WTC11 (cell line): ENCODE data around the gene COIL. TPM values are rescaled to one million over a fixed set of nuclear protein-coding genes. Genes with fewer than 3 reads are reported as not detected.

Experiments used
- ATAC-seq: fragments of 200-7000 bp; cut with Tn5 transposase; 2 replicates; pipeline ENCODE4 v1.10.0; 2021; ENCODE audit warnings: mild to moderate bottlenecking, moderate library complexity
- CTCF ChIA-PET: fragments of 300-600 bp; sonication (Branson Sonifier 250); formaldehyde crosslinking; loops from one replicate; lab custom pipeline; 2021; ENCODE audit warnings: antibody characterized with exemption; lab: Charles Lee
- POLR2A ChIA-PET: fragments of 350-600 bp; sonication (Branson Sonifier 250); formaldehyde crosslinking; loops from one replicate; lab custom pipeline; 2021; ENCODE audit warnings: antibody characterized with exemption; lab: Charles Lee
- DNase-seq: peaks from one replicate; pipeline ENCODE4 v3.0.0; 2021; ENCODE audit warnings: low spot score
- H3K27ac Mint-ChIP-seq: 2 replicates; pipeline ENCODE4 v1.8.0; 2021; ENCODE audit warnings: mixed read lengths
- H3K27me3 Mint-ChIP-seq: 2 replicates; pipeline ENCODE4 v1.8.0; 2021; ENCODE audit warnings: low read depth, mild to moderate bottlenecking, moderate library complexity, mixed read lengths
- H3K36me3 Mint-ChIP-seq: 2 replicates; pipeline ENCODE4 v1.8.0; 2021; ENCODE audit warnings: mixed read lengths
- H3K4me1 Mint-ChIP-seq: 2 replicates; pipeline ENCODE4 v1.8.0; 2022; ENCODE audit warnings: mixed read lengths
- H3K4me3 Mint-ChIP-seq: 2 replicates; pipeline ENCODE4 v1.8.0; 2021; ENCODE audit warnings: mild to moderate bottlenecking, moderate library complexity, mixed read lengths
- H3K9me3 Mint-ChIP-seq: 2 replicates; pipeline ENCODE4 v1.8.0; 2021; ENCODE audit warnings: mixed read lengths
- ATF2 ChIP-seq: sonication (generic); formaldehyde crosslinking; IDR thresholded peaks from 2 replicates; pipeline ENCODE4 v1.8.1; 2022; ENCODE audit warnings: low read depth, missing genetic modification reagents, borderline replicate concordance
- CREB1 ChIP-seq: sonication (generic); formaldehyde crosslinking; IDR thresholded peaks from 2 replicates; pipeline ENCODE4 v1.8.0; 2023; ENCODE audit warnings: mild to moderate bottlenecking, missing genetic modification reagents
- E2F5 ChIP-seq: sonication (generic); formaldehyde crosslinking; IDR thresholded peaks from 2 replicates; pipeline ENCODE4 v1.8.1; 2022; ENCODE audit warnings: mild to moderate bottlenecking, moderate library complexity, missing genetic modification reagents
- ELF4 ChIP-seq: sonication (generic); formaldehyde crosslinking; IDR thresholded peaks from 2 replicates; pipeline ENCODE4 v1.8.1; 2022; ENCODE audit warnings: low read depth, mild to moderate bottlenecking, moderate library complexity, missing genetic modification reagents
- KAT7 ChIP-seq: sonication (generic); formaldehyde crosslinking; IDR thresholded peaks from 2 replicates; pipeline ENCODE4 v1.8.1; 2023; ENCODE audit warnings: missing genetic modification reagents, mild to moderate bottlenecking, borderline replicate concordance
- NFATC4 ChIP-seq: fragments of 250-450 bp; sonication (Bioruptor Pico); IDR thresholded peaks from 2 replicates; pipeline ENCODE4 v1.9.0; 2021; ENCODE audit warnings: mild to moderate bottlenecking
- NFE2L1 ChIP-seq: sonication (generic); formaldehyde crosslinking; IDR thresholded peaks from 2 replicates; pipeline ENCODE4 v1.8.1; 2023; ENCODE audit warnings: missing genetic modification reagents
- NR1H2 ChIP-seq: sonication (generic); formaldehyde crosslinking; IDR thresholded peaks from 2 replicates; pipeline ENCODE4 v1.9.0; 2021; ENCODE audit warnings: mild to moderate bottlenecking, moderate library complexity, missing genetic modification reagents
- SP1 ChIP-seq: sonication (generic); formaldehyde crosslinking; conservative IDR thresholded peaks from 2 replicates; pipeline ENCODE4 v1.8.1; 2022; ENCODE audit warnings: missing genetic modification reagents
- TCF7 ChIP-seq: sonication (generic); formaldehyde crosslinking; IDR thresholded peaks from 2 replicates; pipeline ENCODE4 v1.8.0; 2022; ENCODE audit warnings: mild to moderate bottlenecking, low read depth, missing genetic modification reagents, moderate library complexity
- TEAD4 ChIP-seq: sonication (generic); formaldehyde crosslinking; IDR thresholded peaks from 2 replicates; pipeline ENCODE4 v1.8.0; 2022; ENCODE audit warnings: mild to moderate bottlenecking, missing genetic modification reagents
- ZBTB21 ChIP-seq: sonication (generic); formaldehyde crosslinking; IDR thresholded peaks from 2 replicates; pipeline ENCODE4 v1.8.1; 2023; ENCODE audit warnings: mild to moderate bottlenecking, missing genetic modification reagents, borderline replicate concordance
- ZNF232 ChIP-seq: sonication (generic); formaldehyde crosslinking; IDR thresholded peaks from 2 replicates; pipeline ENCODE4 v1.8.0; 2022; ENCODE audit warnings: mild to moderate bottlenecking, missing genetic modification reagents
- ZNF532 ChIP-seq: fragments of 250-450 bp; sonication (Bioruptor Pico); IDR thresholded peaks from 2 replicates; pipeline ENCODE4 v1.9.0; 2021; ENCODE audit warnings: mild to moderate bottlenecking, borderline replicate concordance
- total RNA-seq: library from RNA; stranded (reverse); gene quantifications from 3 replicates; pipeline ENCODE4 v1.2.3, GENCODE V29; 2021
- TF ChIP-seq, protein P1 (sequence below): sonication (generic); formaldehyde crosslinking; IDR thresholded peaks from 2 replicates; pipeline ENCODE4 v1.8.0; 2022; ENCODE audit warnings: mild to moderate bottlenecking, missing genetic modification reagents
- TF ChIP-seq, protein P2 (sequence below): sonication (generic); formaldehyde crosslinking; IDR thresholded peaks from 2 replicates; pipeline ENCODE4 v1.8.0; 2022; ENCODE audit warnings: mild to moderate bottlenecking, missing genetic modification reagents
- TF ChIP-seq, protein P3 (sequence below): sonication (generic); formaldehyde crosslinking; IDR thresholded peaks from 2 replicates; pipeline ENCODE4 v1.8.1; 2022; ENCODE audit warnings: missing genetic modification reagents, borderline replicate concordance

Gene COIL
- total RNA-seq, 1 experiment from 2014 or later: 23.5 TPM

DNA sequence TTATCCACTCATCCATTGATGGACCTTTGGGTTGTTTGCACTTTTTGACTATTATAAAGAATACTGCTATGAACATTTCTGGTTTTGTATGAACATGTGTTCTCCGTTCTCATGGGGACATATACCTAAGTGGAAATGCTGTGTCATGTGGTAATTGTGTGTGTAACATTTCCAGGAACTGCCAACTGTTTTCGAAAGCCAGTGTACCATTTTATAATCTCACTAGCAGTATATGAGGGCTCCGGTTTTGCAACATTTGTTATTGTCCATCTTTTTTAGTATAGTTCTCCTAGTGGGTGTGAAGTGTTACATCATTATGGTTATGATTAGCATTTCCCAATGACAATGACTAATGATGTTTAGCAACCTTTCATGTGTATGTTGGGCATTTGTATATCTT is 41.9 kb downstream of the COIL start:
- ChIA-PET POLR2A (no interaction called here), CTCF (no interaction called here)
- no peak for DNase-seq
- H3K9me3 Mint-ChIP-seq: peaks cover 18% of the 10 kb centered on the region
- no peak for TF ChIP-seq NFATC4 (CRISPR knock-in tag)
- TF ChIP-seq ELF4 (CRISPR knock-in tag): no peak
- no peak for TF ChIP-seq TEAD4 (CRISPR knock-in tag)
- TF ChIP-seq, protein P1, sequence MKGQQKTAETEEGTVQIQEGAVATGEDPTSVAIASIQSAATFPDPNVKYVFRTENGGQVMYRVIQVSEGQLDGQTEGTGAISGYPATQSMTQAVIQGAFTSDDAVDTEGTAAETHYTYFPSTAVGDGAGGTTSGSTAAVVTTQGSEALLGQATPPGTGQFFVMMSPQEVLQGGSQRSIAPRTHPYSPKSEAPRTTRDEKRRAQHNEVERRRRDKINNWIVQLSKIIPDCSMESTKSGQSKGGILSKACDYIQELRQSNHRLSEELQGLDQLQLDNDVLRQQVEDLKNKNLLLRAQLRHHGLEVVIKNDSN (CRISPR knock-in tag): no peak
- TF ChIP-seq SP1 (CRISPR knock-in tag): no peak
- TF ChIP-seq, protein P2, sequence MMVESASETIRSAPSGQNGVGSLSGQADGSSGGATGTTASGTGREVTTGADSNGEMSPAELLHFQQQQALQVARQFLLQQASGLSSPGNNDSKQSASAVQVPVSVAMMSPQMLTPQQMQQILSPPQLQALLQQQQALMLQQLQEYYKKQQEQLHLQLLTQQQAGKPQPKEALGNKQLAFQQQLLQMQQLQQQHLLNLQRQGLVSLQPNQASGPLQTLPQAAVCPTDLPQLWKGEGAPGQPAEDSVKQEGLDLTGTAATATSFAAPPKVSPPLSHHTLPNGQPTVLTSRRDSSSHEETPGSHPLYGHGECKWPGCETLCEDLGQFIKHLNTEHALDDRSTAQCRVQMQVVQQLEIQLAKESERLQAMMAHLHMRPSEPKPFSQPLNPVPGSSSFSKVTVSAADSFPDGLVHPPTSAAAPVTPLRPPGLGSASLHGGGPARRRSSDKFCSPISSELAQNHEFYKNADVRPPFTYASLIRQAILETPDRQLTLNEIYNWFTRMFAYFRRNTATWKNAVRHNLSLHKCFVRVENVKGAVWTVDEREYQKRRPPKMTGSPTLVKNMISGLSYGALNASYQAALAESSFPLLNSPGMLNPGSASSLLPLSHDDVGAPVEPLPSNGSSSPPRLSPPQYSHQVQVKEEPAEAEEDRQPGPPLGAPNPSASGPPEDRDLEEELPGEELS: no peak
- TF ChIP-seq CREB1 (CRISPR knock-in tag): no peak
- TF ChIP-seq ZBTB21: no peak
- no peak for TF ChIP-seq E2F5
- no peak for TF ChIP-seq NFE2L1 (CRISPR knock-in tag)
- TF ChIP-seq ZNF532 (CRISPR knock-in tag): no peak
- no peak for TF ChIP-seq TCF7
- no peak for TF ChIP-seq KAT7 (CRISPR knock-in tag)
- TF ChIP-seq ATF2 (CRISPR knock-in tag): no peak
- TF ChIP-seq ZNF232 (CRISPR knock-in tag): no peak
- no peak for TF ChIP-seq NR1H2 (CRISPR knock-in tag)
- TF ChIP-seq, protein P3, sequence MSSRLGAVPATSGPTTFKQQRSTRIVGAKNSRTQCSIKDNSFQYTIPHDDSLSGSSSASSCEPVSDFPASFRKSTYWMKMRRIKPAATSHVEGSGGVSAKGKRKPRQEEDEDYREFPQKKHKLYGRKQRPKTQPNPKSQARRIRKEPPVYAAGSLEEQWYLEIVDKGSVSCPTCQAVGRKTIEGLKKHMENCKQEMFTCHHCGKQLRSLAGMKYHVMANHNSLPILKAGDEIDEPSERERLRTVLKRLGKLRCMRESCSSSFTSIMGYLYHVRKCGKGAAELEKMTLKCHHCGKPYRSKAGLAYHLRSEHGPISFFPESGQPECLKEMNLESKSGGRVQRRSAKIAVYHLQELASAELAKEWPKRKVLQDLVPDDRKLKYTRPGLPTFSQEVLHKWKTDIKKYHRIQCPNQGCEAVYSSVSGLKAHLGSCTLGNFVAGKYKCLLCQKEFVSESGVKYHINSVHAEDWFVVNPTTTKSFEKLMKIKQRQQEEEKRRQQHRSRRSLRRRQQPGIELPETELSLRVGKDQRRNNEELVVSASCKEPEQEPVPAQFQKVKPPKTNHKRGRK (CRISPR knock-in tag): no peak
- peaks cover 5% of the 10 kb centered on the region for H3K36me3 Mint-ChIP-seq
- H3K4me3 Mint-ChIP-seq: no peak overlapping the region
- peaks cover 11% of the 10 kb centered on the region for H3K4me1 Mint-ChIP-seq
- no peak for ATAC-seq
- peaks cover 18% of the 10 kb centered on the region for H3K27me3 Mint-ChIP-seq
- H3K27ac Mint-ChIP-seq: no peak overlapping the region
